Measurements from ENCODE around the gene RFX2.
A peak's percentile ranks its signal among the peaks of the same experiment; 100 is the strongest.

The RFX2 gene

DNA sequence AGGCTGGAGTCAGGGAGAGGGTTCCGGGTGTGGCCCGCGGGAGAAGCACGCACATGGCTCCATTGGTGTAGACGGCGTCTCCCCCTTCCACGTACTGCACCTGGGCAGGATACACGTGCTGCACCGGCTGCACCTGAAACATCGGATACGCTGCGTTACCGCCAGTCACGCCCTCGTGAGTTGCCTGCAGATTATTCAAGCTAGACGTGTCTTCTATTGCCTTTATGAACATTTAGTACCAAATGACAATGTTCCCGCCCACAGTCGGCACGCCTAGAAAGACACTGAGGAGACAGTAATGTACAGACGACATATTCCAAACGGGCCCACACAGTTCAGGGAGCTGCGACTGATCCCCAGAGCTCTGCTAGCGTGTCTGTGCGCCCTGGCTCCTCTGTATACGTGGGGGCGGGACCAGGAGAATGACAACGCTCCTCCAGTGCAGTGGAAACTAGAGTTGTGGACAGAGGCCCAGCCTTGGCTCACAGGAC, 68.3 kb downstream of the RFX2 start:
- H3K27me3 ChIP-seq, result no peaks in the 10 kb centered on the region
- H3K4me3 ChIP-seq, result no peak overlapping the region
- intact Hi-C loops (cut with DNase I; ENCODE audit: low total_unique reads), result no loop called here
- H3K27ac ChIP-seq, result no peak overlapping the region
- H3K9me3 ChIP-seq, result peaks cover 0 to 2% (median 0%) of the 10 kb centered on the region in 3 donors
- no peaks in the 10 kb centered on the region for H3K4me1 ChIP-seq
- DNase-seq, result peak in 1 of 2 donors; percentile 37
- TF ChIP-seq, protein P1, sequence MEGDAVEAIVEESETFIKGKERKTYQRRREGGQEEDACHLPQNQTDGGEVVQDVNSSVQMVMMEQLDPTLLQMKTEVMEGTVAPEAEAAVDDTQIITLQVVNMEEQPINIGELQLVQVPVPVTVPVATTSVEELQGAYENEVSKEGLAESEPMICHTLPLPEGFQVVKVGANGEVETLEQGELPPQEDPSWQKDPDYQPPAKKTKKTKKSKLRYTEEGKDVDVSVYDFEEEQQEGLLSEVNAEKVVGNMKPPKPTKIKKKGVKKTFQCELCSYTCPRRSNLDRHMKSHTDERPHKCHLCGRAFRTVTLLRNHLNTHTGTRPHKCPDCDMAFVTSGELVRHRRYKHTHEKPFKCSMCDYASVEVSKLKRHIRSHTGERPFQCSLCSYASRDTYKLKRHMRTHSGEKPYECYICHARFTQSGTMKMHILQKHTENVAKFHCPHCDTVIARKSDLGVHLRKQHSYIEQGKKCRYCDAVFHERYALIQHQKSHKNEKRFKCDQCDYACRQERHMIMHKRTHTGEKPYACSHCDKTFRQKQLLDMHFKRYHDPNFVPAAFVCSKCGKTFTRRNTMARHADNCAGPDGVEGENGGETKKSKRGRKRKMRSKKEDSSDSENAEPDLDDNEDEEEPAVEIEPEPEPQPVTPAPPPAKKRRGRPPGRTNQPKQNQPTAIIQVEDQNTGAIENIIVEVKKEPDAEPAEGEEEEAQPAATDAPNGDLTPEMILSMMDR (IDR thresholded peaks at IDR 0.05), result no peak
- peaks cover 23 to 66% (median 50%) of the 10 kb centered on the region in 3 donors for H3K36me3 ChIP-seq

DNA sequence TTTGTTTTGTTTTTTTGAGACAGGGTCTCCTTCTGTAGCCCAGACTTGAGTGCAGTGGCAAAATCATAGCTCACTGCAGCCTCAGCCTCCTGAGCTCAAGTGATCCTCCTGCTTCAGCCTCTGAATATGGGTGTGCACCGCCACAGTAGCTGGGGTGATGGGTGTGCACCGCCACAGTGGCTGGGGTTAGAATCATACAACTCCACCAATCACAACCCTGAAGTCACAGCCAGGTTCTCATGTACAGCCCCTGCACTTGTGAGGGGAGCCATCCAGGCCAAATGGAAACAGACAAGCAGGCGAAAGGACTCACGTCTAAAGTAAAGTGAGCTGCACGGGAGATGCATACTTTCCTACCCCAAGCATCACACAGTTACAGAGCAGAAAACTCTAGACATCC, 69.2 kb downstream of the RFX2 start:
- Histone ChIP-seq H3K27ac (no peak overlapping the region), H3K9me3 (peaks cover 0 to 2% (median 0%) of the 10 kb centered on the region in 3 donors), H3K27me3 (no peaks in the 10 kb centered on the region), H3K4me1 (no peaks in the 10 kb centered on the region), H3K36me3 (peaks cover 23 to 70% (median 50%) of the 10 kb centered on the region in 3 donors), H3K4me3 (no peak overlapping the region)
- peak in 1 of 2 donors; percentile 51 for DNase-seq
- TF ChIP-seq, protein P1 (IDR thresholded peaks at IDR 0.05), result no peak
- intact Hi-C loops (cut with DNase I; ENCODE audit: low total_unique reads), result no loop called here

DNA sequence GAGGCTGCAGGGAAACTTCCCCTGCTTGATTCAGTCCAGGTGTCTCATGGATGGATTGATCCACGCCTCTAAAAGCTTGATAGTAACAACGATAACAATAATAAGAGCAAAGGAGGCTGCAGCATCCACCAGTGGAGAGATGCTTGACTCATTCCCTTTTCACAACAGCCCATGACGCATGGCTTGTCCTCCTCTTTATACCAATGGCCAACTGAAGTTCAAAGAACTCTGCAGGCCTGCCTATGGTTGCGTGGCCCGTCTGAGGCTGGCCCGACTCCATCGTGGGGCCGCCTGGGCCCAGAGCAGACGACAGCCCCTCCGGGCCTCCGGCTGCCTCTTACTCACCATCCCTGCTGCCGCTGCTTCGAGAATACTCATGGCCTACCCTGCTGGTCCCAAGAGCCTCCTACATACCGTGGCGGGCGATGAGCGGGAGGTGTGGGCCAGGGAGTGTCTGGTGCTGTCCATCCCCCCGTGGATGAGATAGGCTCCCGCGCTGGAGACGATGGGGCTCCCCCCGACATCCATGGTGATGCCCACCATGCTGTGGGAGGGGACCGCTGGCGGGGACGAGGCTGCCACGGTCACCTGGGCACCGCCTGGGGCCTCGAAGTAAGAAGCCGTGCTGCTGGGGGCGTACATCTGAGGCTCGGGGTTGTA, 70.6 kb downstream of the RFX2 start:
- no peak overlapping the region for H3K4me3 ChIP-seq
- no peak overlapping the region for H3K27ac ChIP-seq
- TF ChIP-seq, protein P1 (IDR thresholded peaks at IDR 0.05), result no peak
- intact Hi-C loops (cut with DNase I; ENCODE audit: low total_unique reads), result no loop called here
- peak in 1 of 2 donors; percentile 31 for DNase-seq
- H3K27me3 ChIP-seq, result no peaks in the 10 kb centered on the region
- H3K36me3 ChIP-seq, result peaks cover 23 to 66% (median 59%) of the 10 kb centered on the region in 3 donors
- H3K9me3 ChIP-seq, result peaks cover 0 to 2% (median 0%) of the 10 kb centered on the region in 3 donors
- no peaks in the 10 kb centered on the region for H3K4me1 ChIP-seq

DNA sequence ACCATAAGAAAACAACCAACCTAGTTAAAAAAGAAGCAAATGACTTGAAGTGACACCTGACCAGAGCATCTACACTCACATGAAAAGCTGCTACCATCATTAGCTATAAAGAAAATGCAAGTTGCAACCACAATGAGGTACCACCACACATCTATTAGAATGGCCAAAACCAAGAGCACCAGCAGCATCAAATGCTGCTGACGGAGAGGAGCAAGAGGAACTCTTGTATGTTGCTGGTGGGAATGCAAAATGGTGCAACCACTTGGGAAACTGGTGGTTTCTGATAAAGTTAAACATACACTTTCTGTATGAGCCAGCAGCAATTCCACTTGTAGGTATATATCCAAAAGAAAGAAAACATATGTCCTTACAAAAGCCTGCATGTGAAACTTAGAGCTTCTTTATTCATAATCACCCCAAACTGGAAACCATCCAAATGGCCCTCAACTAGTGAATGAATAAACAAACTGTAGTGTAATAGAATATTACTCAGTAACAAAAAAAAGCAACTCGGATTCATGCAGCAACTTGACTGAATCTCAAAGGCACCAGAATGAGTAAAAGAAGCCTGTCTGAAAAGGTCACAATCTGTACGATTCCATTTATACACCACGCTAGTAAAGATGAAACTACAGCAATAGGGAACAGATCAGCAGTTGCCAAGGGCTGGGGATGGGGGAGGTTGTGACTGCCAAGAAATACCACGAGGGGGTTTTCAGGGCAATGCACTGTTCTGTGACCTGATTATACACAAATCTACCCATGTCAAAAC, 71.5 kb downstream of the RFX2 start:
- TF ChIP-seq, protein P1 (IDR thresholded peaks at IDR 0.05), result no peak
- Histone ChIP-seq H3K27ac (no peak overlapping the region), H3K4me1 (no peaks in the 10 kb centered on the region), H3K27me3 (no peaks in the 10 kb centered on the region), H3K9me3 (peaks cover 0 to 2% (median 0%) of the 10 kb centered on the region in 3 donors), H3K36me3 (peaks cover 21 to 63% (median 57%) of the 10 kb centered on the region in 3 donors), H3K4me3 (no peak overlapping the region)
- intact Hi-C loops (cut with DNase I; ENCODE audit: low total_unique reads), result no loop called here
- DNase-seq, result peak in 1 of 2 donors; percentile 33

DNA sequence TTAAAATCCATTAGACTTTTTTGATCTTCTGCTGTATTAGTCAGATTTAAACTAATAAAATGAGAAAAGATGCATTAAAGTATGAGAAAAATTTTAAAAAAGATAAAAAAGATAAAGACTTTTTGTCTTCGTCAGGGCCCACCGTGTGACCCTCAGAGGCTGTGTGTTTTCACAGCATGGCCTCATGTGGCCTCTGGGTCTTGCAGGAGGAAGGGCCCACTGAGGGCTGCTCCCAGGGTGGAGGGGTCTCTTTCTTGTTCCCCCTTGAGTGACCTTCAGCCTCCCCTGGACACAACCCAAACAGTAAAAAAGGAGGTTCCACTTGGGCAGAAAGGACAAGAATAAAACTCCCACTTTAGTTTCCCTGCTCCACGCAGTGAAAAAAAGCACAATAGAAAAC, 75.3 kb downstream of the RFX2 start:
- Histone ChIP-seq H3K4me1 (no peaks in the 10 kb centered on the region), H3K9me3 (peaks cover 0 to 2% (median 0%) of the 10 kb centered on the region in 3 donors), H3K36me3 (peaks cover 8 to 35% (median 26%) of the 10 kb centered on the region in 3 donors), H3K27ac (peak overlapping the region in 1 of 2 donors; percentile 58), H3K4me3 (no peak overlapping the region), H3K27me3 (no peaks in the 10 kb centered on the region)
- intact Hi-C loops (cut with DNase I; ENCODE audit: low total_unique reads), result no loop called here
- TF ChIP-seq, protein P1 (IDR thresholded peaks at IDR 0.05), result no peak
- DNase-seq, result peak in 1 of 2 donors; percentile 25

Measured in tibial artery (tissue), 4 donors.